Activated T-cell treated with anti-CD3 and anti-CD28 coated beads, Interleukin-2, amount 50 U/mL, for 72 hours (primary cell): ENCODE measurements around the gene CRB2. TPM values are rescaled to one million over a fixed set of nuclear protein-coding genes. Genes with fewer than 3 reads are reported as not detected.

Experiments
- ATAC-seq, 2 donors: fragments of 150-1000 bp; cut with Tn5 transposase; replicated peaks in 1 of 2; 2 replicates each; pipeline ENCODE4 v1.10.0; 2021; ENCODE audit warnings: moderate library complexity in 2 of 2, mild to moderate bottlenecking in 1 of 2
- DNase-seq, 2 donors: peaks; one replicate each; pipeline ENCODE4 v3.0.0; 2021 to 2022; ENCODE audit warnings: mixed read lengths in 1 of 2
- H3K27ac Mint-ChIP-seq: one replicate; pipeline ENCODE4 v1.8.0; 2022; ENCODE audit warnings: mild to moderate bottlenecking, moderate library complexity, mixed read lengths
- H3K27me3 Mint-ChIP-seq: one replicate; pipeline ENCODE4 v1.8.0; 2022; ENCODE audit warnings: low read depth, mixed read lengths
- H3K36me3 Mint-ChIP-seq, 2 donors: one replicate each; pipeline ENCODE4 v1.8.0; 2022; ENCODE audit warnings: mixed read lengths in 2 of 2, mild to moderate bottlenecking in 1 of 2; ENCODE audit not compliant: insufficient read depth in 2 of 2
- H3K4me1 Mint-ChIP-seq: one replicate; pipeline ENCODE4 v1.8.0; 2022; ENCODE audit warnings: low read depth, mixed read lengths
- H3K4me3 Mint-ChIP-seq, 2 donors: one replicate each; pipeline ENCODE4 v1.8.0; 2022; ENCODE audit warnings: mild to moderate bottlenecking in 2 of 2, mixed read lengths in 2 of 2, moderate library complexity in 2 of 2
- H3K9me3 Mint-ChIP-seq, 2 donors: one replicate each; pipeline ENCODE4 v1.8.0; 2022; ENCODE audit warnings: mixed read lengths in 2 of 2
- total RNA-seq, 2 donors: library from RNA; stranded (reverse); gene quantifications; one replicate each; pipeline ENCODE4 v1.2.3, GENCODE V29; 2022

The CRB2 gene
- total RNA-seq, 2 donors from 2014 or later = not detected

DNA sequence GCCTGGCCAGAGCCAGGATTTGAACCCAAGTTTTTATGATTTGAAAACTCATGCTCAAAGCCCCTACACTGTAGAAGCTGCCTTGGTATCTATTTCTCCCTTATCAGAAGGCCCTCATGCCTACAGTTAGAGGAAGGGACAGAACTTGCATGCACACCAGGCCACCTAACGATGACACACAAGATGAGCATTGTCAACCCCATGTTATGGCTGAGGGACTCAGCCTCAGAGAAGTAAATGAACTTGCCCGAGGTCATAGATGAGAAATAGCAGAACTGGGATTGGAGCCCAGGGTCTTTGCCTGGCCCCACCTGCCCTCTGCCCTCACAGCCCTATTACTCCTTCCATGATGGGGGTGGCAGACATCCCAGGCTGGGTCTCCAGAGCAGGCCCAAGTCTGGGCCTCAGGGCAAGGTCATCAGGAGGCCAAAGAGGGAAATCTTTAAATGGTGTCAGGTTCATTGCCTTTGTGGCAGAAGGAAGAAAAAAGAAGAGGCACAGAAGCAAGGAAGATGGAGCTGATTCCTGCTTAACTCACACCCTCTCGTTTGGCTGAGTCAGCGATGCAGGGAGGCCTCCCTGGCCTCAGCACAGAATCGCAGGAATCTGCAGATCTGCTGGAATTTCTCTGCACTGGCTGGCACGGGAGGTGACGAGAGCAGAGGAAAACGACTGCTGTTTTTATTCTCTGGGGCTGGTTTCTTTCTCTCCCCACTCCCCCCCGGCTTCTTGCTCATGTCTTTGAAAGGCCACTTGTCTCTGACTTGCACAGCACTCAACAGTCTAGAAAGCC lies 20.6 kb upstream of the CRB2 start:
- Mint-ChIP-seq H3K27ac (no peak overlapping the region), H3K4me3 (no peak overlapping the region), H3K4me1 (peaks cover 56% of the 10 kb centered on the region), H3K9me3 (no peaks in the 10 kb centered on the region), H3K27me3 (no peaks in the 10 kb centered on the region), H3K36me3 (no peaks in the 10 kb centered on the region)
- DNase-seq (no peak), ATAC-seq (no peak)

- no peaks in the 10 kb centered on the region for H3K36me3 Mint-ChIP-seq
- H3K4me3 Mint-ChIP-seq = no peak overlapping the region
- no peaks in the 10 kb centered on the region for H3K27me3 Mint-ChIP-seq
- H3K9me3 Mint-ChIP-seq = no peaks in the 10 kb centered on the region
- DNase-seq (no peak), ATAC-seq (no peak)
- H3K4me1 Mint-ChIP-seq = peaks cover 62% of the 10 kb centered on the region
- no peak overlapping the region for H3K27ac Mint-ChIP-seq
Measured at GRCh38 chr9:123335986-123336329, 20.0 kb upstream of the CRB2 start.

- Mint-ChIP-seq H3K9me3 (no peaks in the 10 kb centered on the region), H3K4me1 (peaks cover 67% of the 10 kb centered on the region), H3K27me3 (no peaks in the 10 kb centered on the region), H3K4me3 (no peak overlapping the region), H3K27ac (no peak overlapping the region), H3K36me3 (no peaks in the 10 kb centered on the region)
- ATAC-seq (no peak), DNase-seq (no peak)
Measured at GRCh38 chr9:123336449-123336848, 19.5 kb upstream of the CRB2 start.

- Mint-ChIP-seq H3K27ac (no peak overlapping the region), H3K9me3 (no peaks in the 10 kb centered on the region), H3K36me3 (no peaks in the 10 kb centered on the region), H3K4me3 (no peak overlapping the region), H3K4me1 (peaks cover 71% of the 10 kb centered on the region), H3K27me3 (no peaks in the 10 kb centered on the region)
- ATAC-seq (no peak), DNase-seq (no peak)
Measured at GRCh38 chr9:123336959-123337358, 19.0 kb upstream of the CRB2 start.

DNA sequence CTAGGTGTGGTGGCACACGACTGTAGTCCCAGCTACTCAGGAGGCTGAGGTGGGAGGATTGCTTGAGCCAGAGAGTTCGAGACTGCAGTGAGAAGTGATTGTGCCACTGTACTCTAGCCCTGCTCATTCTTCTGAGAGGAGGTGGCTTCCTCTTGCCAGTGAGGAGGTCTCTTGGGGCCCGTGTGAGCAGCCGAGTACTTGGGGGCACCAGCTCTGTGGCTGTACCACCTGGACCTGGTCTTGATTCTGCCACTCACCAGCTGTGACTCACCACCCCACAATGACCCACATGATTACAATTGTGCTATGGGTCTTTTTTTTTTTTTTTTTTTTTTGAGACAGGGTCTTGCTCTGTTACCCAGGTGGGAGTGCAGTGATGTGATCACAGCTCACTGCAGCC lies 18.0 kb upstream of the CRB2 start:
- Mint-ChIP-seq H3K4me3 (peak overlapping the region in 1 of 2 donors; percentile 73), H3K4me1 (peaks cover 64% of the 10 kb centered on the region), H3K9me3 (no peaks in the 10 kb centered on the region), H3K36me3 (no peaks in the 10 kb centered on the region), H3K27ac (no peak overlapping the region), H3K27me3 (no peaks in the 10 kb centered on the region)
- no peak for ATAC-seq
- peak in 1 of 2 donors; percentile 22 for DNase-seq

GRCh38 chr9:123338710-123339665 lies 17.0 kb upstream of the CRB2 start:
- H3K4me3 Mint-ChIP-seq = peak overlapping the region; percentile 73 to 86
- no peaks in the 10 kb centered on the region for H3K36me3 Mint-ChIP-seq
- ATAC-seq (peak; percentile 83 to 84), DNase-seq (peak; percentile 79 to 84)
- H3K27ac Mint-ChIP-seq = peak overlapping the region; percentile 95
- H3K4me1 Mint-ChIP-seq = peaks cover 59% of the 10 kb centered on the region
- no peaks in the 10 kb centered on the region for H3K9me3 Mint-ChIP-seq
- H3K27me3 Mint-ChIP-seq = no peaks in the 10 kb centered on the region

DNA sequence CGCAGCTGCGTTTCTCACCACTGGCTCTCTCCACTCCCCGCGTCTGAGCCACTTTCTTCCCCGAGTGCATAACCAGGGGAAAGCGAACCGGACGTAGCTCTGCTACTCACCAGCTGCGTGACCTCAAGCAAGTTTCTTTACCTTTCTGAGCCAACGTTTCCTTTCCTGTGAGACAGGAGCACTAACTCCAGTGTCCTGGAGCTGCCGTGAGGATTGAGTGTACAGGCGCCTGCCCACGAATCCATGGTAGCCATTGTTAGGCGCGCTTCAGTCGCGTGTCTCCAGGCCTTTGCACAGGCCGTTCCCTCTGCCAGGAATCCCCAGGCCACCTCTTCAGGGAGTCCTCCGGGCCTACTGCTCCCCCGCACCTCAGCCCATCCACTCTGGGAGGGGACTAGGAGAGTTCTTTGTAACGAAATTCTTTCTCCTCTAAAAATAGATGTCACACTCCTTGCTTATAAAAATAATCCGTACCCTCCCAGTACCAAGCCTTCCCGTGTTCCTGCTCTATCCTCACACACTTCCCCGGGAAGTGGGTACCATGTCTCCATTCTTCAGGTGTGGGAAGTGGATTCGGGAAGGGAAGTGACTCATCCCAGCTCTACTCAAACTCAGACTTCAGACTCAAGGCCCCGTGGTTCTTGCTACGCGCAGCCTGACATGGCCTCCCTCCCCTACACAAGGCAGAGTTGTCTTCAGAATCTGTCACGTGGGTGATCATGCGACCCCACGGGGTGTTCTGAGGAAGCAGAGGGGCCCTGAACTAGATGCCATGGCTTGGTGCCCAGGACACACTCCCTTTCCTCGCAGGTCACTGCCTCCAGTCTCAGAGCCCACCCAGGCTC lies 16.1 kb upstream of the CRB2 start:
- Mint-ChIP-seq H3K27ac (peak overlapping the region; percentile 95), H3K4me3 (peak overlapping the region; percentile 73 to 86), H3K9me3 (no peaks in the 10 kb centered on the region), H3K27me3 (no peaks in the 10 kb centered on the region), H3K36me3 (no peaks in the 10 kb centered on the region), H3K4me1 (peaks cover 53% of the 10 kb centered on the region)
- peak; percentile 73 to 82 for DNase-seq
- ATAC-seq = peak; percentile 77 to 78

DNA sequence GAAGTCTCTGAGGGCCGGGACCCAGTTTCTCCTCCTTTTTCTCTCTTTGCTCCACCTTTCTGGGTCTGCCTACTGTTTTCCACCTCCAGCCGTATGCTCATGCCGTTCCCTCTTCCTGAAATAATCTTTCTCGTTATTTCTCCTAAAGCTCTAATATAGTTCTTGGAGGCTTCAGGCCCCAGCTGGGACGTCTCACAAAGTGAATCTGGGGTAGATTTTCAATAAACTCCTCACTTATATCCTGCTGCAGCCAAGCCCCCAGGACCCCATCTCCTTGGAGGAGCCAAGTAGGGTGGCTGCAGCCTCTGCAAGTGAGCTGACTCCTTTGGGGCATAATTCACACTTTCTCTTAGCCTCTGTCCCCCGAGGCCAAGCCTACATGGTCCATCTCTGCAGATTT lies 14.2 kb upstream of the CRB2 start:
- peaks cover 49% of the 10 kb centered on the region for H3K4me1 Mint-ChIP-seq
- no peak for ATAC-seq
- no peaks in the 10 kb centered on the region for H3K9me3 Mint-ChIP-seq
- H3K36me3 Mint-ChIP-seq = no peaks in the 10 kb centered on the region
- no peak overlapping the region for H3K27ac Mint-ChIP-seq
- H3K4me3 Mint-ChIP-seq = no peak overlapping the region
- DNase-seq = no peak
- H3K27me3 Mint-ChIP-seq = no peaks in the 10 kb centered on the region

DNA sequence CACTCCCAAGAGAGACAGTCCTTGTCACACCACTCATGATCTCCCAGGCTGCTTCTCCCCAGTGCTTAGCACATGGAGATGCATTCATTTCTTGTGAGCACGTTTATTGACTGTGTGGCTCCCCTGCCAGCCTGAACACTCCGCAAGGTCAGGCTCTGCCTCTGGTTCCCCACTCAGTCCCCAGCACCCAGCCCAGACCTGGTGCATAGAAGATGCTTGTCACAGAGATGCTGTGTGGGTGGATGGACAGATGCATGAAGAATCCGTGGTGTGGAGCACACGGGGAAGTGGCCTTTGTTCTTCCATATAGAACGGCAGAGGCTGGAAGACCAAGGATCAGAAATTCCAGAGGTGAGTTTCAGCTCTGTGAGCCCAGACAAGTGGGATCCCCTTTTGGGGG lies 13.8 kb upstream of the CRB2 start:
- no peak overlapping the region for H3K27ac Mint-ChIP-seq
- H3K27me3 Mint-ChIP-seq = no peaks in the 10 kb centered on the region
- no peaks in the 10 kb centered on the region for H3K9me3 Mint-ChIP-seq
- H3K4me1 Mint-ChIP-seq = peaks cover 48% of the 10 kb centered on the region
- DNase-seq = no peak
- ATAC-seq = no peak
- no peaks in the 10 kb centered on the region for H3K36me3 Mint-ChIP-seq
- H3K4me3 Mint-ChIP-seq = no peak overlapping the region

DNA sequence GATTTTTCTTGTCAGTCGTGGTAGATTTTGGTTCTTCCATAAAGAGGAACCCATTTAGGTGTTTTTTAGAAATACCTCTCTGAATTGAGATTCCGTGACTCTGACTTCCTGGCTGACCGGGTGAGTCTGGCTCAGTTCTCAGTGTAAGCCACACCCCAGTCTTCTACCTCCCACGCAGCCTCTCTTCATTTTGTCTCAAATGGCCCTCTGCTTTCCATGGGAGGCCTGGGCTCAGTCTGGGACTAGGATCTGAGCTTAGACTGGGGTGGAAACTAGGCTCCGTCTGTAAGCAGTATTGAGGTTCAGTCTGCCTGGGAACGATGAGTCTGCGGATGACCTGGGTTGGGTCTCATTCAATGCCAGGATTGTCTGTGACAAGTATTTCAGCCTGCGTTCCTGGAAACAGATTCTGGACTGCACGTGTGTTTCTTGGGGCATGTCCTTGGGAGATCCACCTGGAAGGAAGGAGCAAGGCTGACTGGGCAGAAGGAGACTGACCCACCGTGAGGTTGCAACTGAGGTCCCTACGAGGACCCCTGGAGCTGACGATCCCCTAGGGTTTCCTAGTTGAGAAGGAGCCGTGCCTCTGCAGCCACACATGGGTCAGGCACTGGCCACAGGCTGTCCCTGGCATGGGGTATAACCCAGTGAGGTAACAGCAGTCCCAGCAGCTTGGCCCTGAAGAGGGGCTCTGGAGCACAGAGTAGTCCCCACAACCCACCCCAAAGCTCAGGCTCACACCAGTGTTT lies 12.4 kb upstream of the CRB2 start:
- Mint-ChIP-seq H3K4me3 (no peak overlapping the region), H3K36me3 (no peaks in the 10 kb centered on the region), H3K4me1 (peaks cover 37% of the 10 kb centered on the region), H3K27ac (no peak overlapping the region), H3K9me3 (no peaks in the 10 kb centered on the region), H3K27me3 (no peaks in the 10 kb centered on the region)
- DNase-seq (no peak), ATAC-seq (no peak)

DNA sequence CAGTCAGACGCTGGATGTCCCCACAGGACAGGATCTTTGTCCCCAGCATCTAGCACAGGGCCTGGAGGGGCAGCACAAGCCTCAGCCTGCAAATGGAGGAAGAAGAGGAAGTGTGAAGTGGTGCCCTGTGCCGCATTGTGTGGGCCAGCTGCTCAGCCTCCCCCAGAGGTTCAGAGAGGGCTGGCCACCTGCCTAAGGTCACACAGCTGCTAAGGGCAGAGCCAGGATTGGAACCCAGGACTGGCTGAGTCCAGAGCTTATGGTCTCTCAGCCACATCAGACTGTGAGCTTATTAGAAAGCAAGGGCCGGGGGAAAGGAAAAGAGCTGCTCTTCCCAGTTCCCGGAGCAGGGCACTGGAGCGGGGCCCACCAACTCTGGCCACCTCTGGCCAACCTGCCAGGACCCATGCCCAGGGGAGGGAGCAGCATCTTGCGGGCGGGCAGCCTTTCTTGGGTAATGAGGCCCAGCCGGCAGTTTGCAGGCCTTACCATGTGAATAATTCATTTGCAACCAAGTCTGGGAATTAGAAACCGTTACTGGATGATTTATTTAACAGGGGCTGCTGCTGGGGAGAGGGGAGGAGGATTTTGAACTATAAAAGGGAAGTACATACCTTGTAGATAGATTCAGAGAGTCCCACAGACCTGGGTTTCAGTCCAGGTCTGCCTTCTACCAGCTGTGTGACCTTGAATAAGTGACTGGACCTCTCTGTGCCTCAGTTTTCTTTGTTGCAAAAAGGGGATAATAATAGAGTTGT lies 11.6 kb upstream of the CRB2 start:
- no peak overlapping the region for H3K27ac Mint-ChIP-seq
- H3K4me3 Mint-ChIP-seq = no peak overlapping the region
- H3K27me3 Mint-ChIP-seq = no peaks in the 10 kb centered on the region
- DNase-seq (no peak), ATAC-seq (no peak)
- H3K36me3 Mint-ChIP-seq = no peaks in the 10 kb centered on the region
- peaks cover 30% of the 10 kb centered on the region for H3K4me1 Mint-ChIP-seq
- no peaks in the 10 kb centered on the region for H3K9me3 Mint-ChIP-seq

- Mint-ChIP-seq H3K36me3 (no peaks in the 10 kb centered on the region), H3K27ac (no peak overlapping the region), H3K27me3 (no peaks in the 10 kb centered on the region), H3K4me3 (no peak overlapping the region), H3K4me1 (peaks cover 18% of the 10 kb centered on the region), H3K9me3 (no peaks in the 10 kb centered on the region)
- DNase-seq (no peak), ATAC-seq (no peak)
Measured at GRCh38 chr9:123345567-123345955, 10.4 kb upstream of the CRB2 start.
